Measurements from ENCODE around the gene FGF22. TPM values are rescaled to one million over a fixed set of nuclear protein-coding genes. Genes with fewer than 3 reads are reported as not detected.

FGF22 gene
- total and polyA plus RNA-seq, 9 donors: 0.23 to 4.4 (median 2.3) TPM; not detected in 1

GRCh38 chr19:621819-622218, 17.9 kb upstream of the FGF22 start:
- intact Hi-C loops (cut with DNase I): loop anchor here in 1 of 4 donors (10.0 kb wide), 1 partner anchor 87 kb away; the partner anchor contains the start of gene CDC34
- H3K4me1 ChIP-seq (ENCODE audit: insufficient read depth): no peaks in the 10 kb centered on the region
- no peak overlapping the region for H3K4me3 ChIP-seq
- H3K27ac ChIP-seq: no peak overlapping the region
- WGBS, 3 donors: 90 to 92% (median 90%) methylated on average over 19 to 24 of the region's 24 CpGs
- TF ChIP-seq CTCF (IDR thresholded peaks at IDR 0.05) (no peak), EP300 (IDR thresholded peaks at IDR 0.05) (no peak), POLR2A (IDR thresholded peaks at IDR 0.05) (no peak)
- H3K36me3 ChIP-seq: no peaks in the 10 kb centered on the region
- H3K9me3 ChIP-seq: no peaks in the 10 kb centered on the region
- no peaks in the 10 kb centered on the region for H3K27me3 ChIP-seq
- no peak for DNase-seq

GRCh38 chr19:622666-623065, 17.0 kb upstream of the FGF22 start:
- TF ChIP-seq CTCF (IDR thresholded peaks at IDR 0.05): no peak
- TF ChIP-seq EP300 (IDR thresholded peaks at IDR 0.05): no peak
- TF ChIP-seq POLR2A (IDR thresholded peaks at IDR 0.05): no peak
- no peaks in the 10 kb centered on the region for H3K27me3 ChIP-seq
- WGBS, 3 donors: 94 to 95% (median 95%) methylated on average over 36 to 37 of the region's 37 CpGs
- no peak overlapping the region for H3K4me3 ChIP-seq
- no peaks in the 10 kb centered on the region for H3K9me3 ChIP-seq
- no peak for DNase-seq
- H3K27ac ChIP-seq: no peak overlapping the region
- H3K36me3 ChIP-seq: no peaks in the 10 kb centered on the region
- intact Hi-C loops (cut with DNase I): loop anchor here in 1 of 4 donors (10.0 kb wide), 1 partner anchor 88 kb away; the partner anchor contains the start of gene CDC34
- no peaks in the 10 kb centered on the region for H3K4me1 ChIP-seq (ENCODE audit: insufficient read depth)

GRCh38 chr19:623175-623916, 16.3 kb upstream of the FGF22 start:
- Histone ChIP-seq H3K4me3 (no peak overlapping the region), H3K4me1 (ENCODE audit: insufficient read depth) (no peaks in the 10 kb centered on the region), H3K27ac (no peak overlapping the region), H3K36me3 (no peaks in the 10 kb centered on the region), H3K9me3 (no peaks in the 10 kb centered on the region), H3K27me3 (no peaks in the 10 kb centered on the region)
- DNase-seq: no peak
- intact Hi-C loops (cut with DNase I): loop anchor here in 1 of 4 donors (10.0 kb wide), 1 partner anchor 89 kb away; the partner anchor contains the start of gene CDC34
- TF ChIP-seq POLR2A (IDR thresholded peaks at IDR 0.05) (no peak), EP300 (IDR thresholded peaks at IDR 0.05) (no peak), CTCF (IDR thresholded peaks at IDR 0.05) (no peak)
- WGBS, 3 donors: 89 to 90% (median 90%) methylated on average over 44 of the region's 44 CpGs

- Histone ChIP-seq H3K36me3 (no peaks in the 10 kb centered on the region), H3K27me3 (no peaks in the 10 kb centered on the region), H3K9me3 (no peaks in the 10 kb centered on the region), H3K4me3 (no peak overlapping the region), H3K4me1 (ENCODE audit: insufficient read depth) (no peaks in the 10 kb centered on the region), H3K27ac (no peak overlapping the region)
- WGBS, 3 donors: 62 to 69% (median 66%) methylated on average over 24 of the region's 24 CpGs
- no peak for DNase-seq
- TF ChIP-seq CTCF (IDR thresholded peaks at IDR 0.05) (no peak), POLR2A (IDR thresholded peaks at IDR 0.05) (no peak), EP300 (IDR thresholded peaks at IDR 0.05) (no peak)
- intact Hi-C loops (cut with DNase I): loop anchor here in 1 of 4 donors (10.0 kb wide), 1 partner anchor 89 kb away; the partner anchor contains the start of gene CDC34
These were observed 15.7 kb upstream of the FGF22 start for GRCh38 chr19:623974-624373.

Measured in ovary (tissue), 9 donors.